Hepatocyte (in vitro differentiated cells): ENCODE measurements around the gene CENPA. TPM values are rescaled to one million over a fixed set of nuclear protein-coding genes. Genes with fewer than 3 reads are reported as not detected.

Source experiments
- DNase-seq: peaks from one replicate; pipeline ENCODE4 v3.0.0-alpha.2; 2016; ENCODE audit warnings: low spot score
- H2AFZ ChIP-seq: fragments of 200-600 bp; sonication (generic); 2 replicates; pipeline ENCODE4 v1.6.0; 2016; ENCODE audit warnings: antibody characterized with exemption, mild to moderate bottlenecking
- H3K27ac ChIP-seq: fragments of 200-600 bp; sonication (generic); 2 replicates; pipeline ENCODE4 v1.5.1; 2016; ENCODE audit warnings: mild to moderate bottlenecking
- H3K27me3 ChIP-seq: fragments of 200-600 bp; sonication (generic); 2 replicates; pipeline ENCODE4 v1.6.1; 2016
- H3K36me3 ChIP-seq: fragments of 200-600 bp; sonication (generic); replicated peaks from 2 replicates; pipeline ENCODE4 v1.5.1; 2016; ENCODE audit warnings: low read depth; ENCODE audit not compliant: insufficient read depth
- H3K4me1 ChIP-seq: fragments of 200-600 bp; sonication (generic); 2 replicates; pipeline ENCODE4 v1.5.1; 2016; ENCODE audit warnings: mild to moderate bottlenecking, moderate library complexity; ENCODE audit not compliant: insufficient read depth
- H3K4me2 ChIP-seq: fragments of 200-600 bp; sonication (generic); 2 replicates; pipeline ENCODE4 v1.6.0; 2016
- H3K4me3 ChIP-seq: fragments of 200-600 bp; sonication (generic); 2 replicates; pipeline ENCODE4 v1.5.1; 2016; ENCODE audit warnings: mild to moderate bottlenecking
- H3K79me2 ChIP-seq: fragments of 200-600 bp; sonication (generic); 2 replicates; pipeline ENCODE4 v1.6.0; 2017; ENCODE audit warnings: mild to moderate bottlenecking
- H3K9me2 ChIP-seq: fragments of 200-600 bp; sonication (generic); replicated peaks from 2 replicates; pipeline ENCODE4 v1.6.0; 2017; ENCODE audit warnings: mild to moderate bottlenecking; ENCODE audit not compliant: insufficient read depth
- H3K9me3 ChIP-seq: fragments of 200-600 bp; sonication (generic); 2 replicates; pipeline ENCODE4 v1.5.1; 2016; ENCODE audit warnings: low read depth, mild to moderate bottlenecking
- H4K20me1 ChIP-seq: fragments of 200-600 bp; sonication (generic); 2 replicates; pipeline ENCODE4 v1.6.0; 2016; ENCODE audit warnings: mild to moderate bottlenecking; ENCODE audit not compliant: insufficient read depth, poor library complexity, severe bottlenecking
- CTCF ChIP-seq: fragments of 200-600 bp; sonication (generic); IDR thresholded peaks from 2 replicates; pipeline ENCODE4 v1.5.1; 2016; ENCODE audit warnings: antibody characterized with exemption, mild to moderate bottlenecking; ENCODE audit not compliant: poor library complexity
- EZH2 ChIP-seq: fragments of 200-600 bp; sonication (generic); IDR thresholded peaks from 2 replicates; pipeline ENCODE4 v1.6.1; 2016; ENCODE audit warnings: antibody characterized with exemption, mild to moderate bottlenecking, borderline replicate concordance
- EZH2phosphoT487 ChIP-seq: fragments of 200-600 bp; sonication (generic); IDR thresholded peaks from one replicate; pipeline ENCODE4 v1.6.1; 2018; ENCODE audit warnings: antibody characterized with exemption, mild to moderate bottlenecking, low read depth, moderate library complexity; ENCODE audit not compliant: unreplicated experiment, severe bottlenecking
- WGBS: methylation state at CpG from one replicate; pipeline ENCODE4 v1.1.6; 2016; ENCODE audit warnings: low lambda C conversion rate; ENCODE audit errors: missing lambda C conversion rate; 5-methylcytosine and 5-hydroxymethylcytosine counted together
- polyA plus RNA-seq: library from polyadenylated mRNA; unstranded; fragments of >200 nt; fragmentation: Nextera tagmentation; extraction: Ambion mirVana; gene quantifications from 2 replicates; pipeline ENCODE4 v1.2.1, GENCODE V29; 2016
- total RNA-seq: library from RNA; depleted of rRNA; stranded (reverse); fragments of >200 nt; gene quantifications from 2 replicates; pipeline ENCODE4 v1.2.3, GENCODE V29; 2014

The CENPA gene
- total and polyA plus RNA-seq, 2 experiments from 2014 or later = 1.7 to 5.5 TPM

GRCh38 chr2:26770986-26771586 is 14.8 kb upstream of the CENPA start:
- no peaks in the 10 kb centered on the region for H3K9me3 ChIP-seq
- peak; percentile 56 for DNase-seq
- H3K27me3 ChIP-seq = no peaks in the 10 kb centered on the region
- no peak overlapping the region for H3K4me3 ChIP-seq
- no peak overlapping the region for H3K4me2 ChIP-seq
- H2AFZ ChIP-seq = no peak overlapping the region
- WGBS = 83% methylated on average over 6 of the region's 6 CpGs
- H3K4me1 ChIP-seq = peaks cover 25% of the 10 kb centered on the region
- H3K27ac ChIP-seq = peak overlapping the region; percentile 66
- no peaks in the 10 kb centered on the region for H3K36me3 ChIP-seq
- H3K9me2 ChIP-seq = no peaks in the 10 kb centered on the region
- TF ChIP-seq CTCF (no peak), EZH2phosphoT487 (no peak), EZH2 (no peak)
- peaks cover 71% of the 10 kb centered on the region for H3K79me2 ChIP-seq
- peaks cover 26% of the 10 kb centered on the region for H4K20me1 ChIP-seq

- Histone ChIP-seq H3K9me2 (no peaks in the 10 kb centered on the region), H3K36me3 (no peaks in the 10 kb centered on the region), H2AFZ (no peak overlapping the region), H3K9me3 (no peaks in the 10 kb centered on the region), H3K4me2 (no peak overlapping the region), H3K27me3 (no peaks in the 10 kb centered on the region), H4K20me1 (peaks cover 26% of the 10 kb centered on the region), H3K4me1 (peaks cover 13% of the 10 kb centered on the region), H3K27ac (peak overlapping the region; percentile 66), H3K79me2 (peaks cover 60% of the 10 kb centered on the region), H3K4me3 (no peak overlapping the region)
- DNase-seq = peak; percentile 66
- TF ChIP-seq CTCF (no peak), EZH2 (no peak), EZH2phosphoT487 (no peak)
- 81% methylated on average over 13 of the region's 13 CpGs for WGBS
These were observed 13.5 kb upstream of the CENPA start for GRCh38 chr2:26772064-26773001.

GRCh38 chr2:26776195-26776800 is 9.6 kb upstream of the CENPA start:
- Histone ChIP-seq H3K4me3 (no peak overlapping the region), H4K20me1 (peaks cover 8% of the 10 kb centered on the region), H3K9me3 (no peaks in the 10 kb centered on the region), H3K4me1 (peaks cover 10% of the 10 kb centered on the region), H3K79me2 (peaks cover 21% of the 10 kb centered on the region), H3K4me2 (no peak overlapping the region), H2AFZ (no peak overlapping the region), H3K27ac (no peak overlapping the region), H3K9me2 (no peaks in the 10 kb centered on the region), H3K27me3 (no peaks in the 10 kb centered on the region), H3K36me3 (no peaks in the 10 kb centered on the region)
- WGBS = 97% methylated on average over 5 of the region's 5 CpGs
- TF ChIP-seq EZH2phosphoT487 (no peak), CTCF (no peak), EZH2 (no peak)
- no peak for DNase-seq
